DMS 273 treated with DMSO at 0.1 percent for 48 hours (cell line): ENCODE data around the gene CCDC7.
"Not testable (repeated sequence)": the region's sequence is repeated elsewhere in the genome, so short reads cannot be mapped to it uniquely, and the experiment has no call there.

Experiments
- DNase-seq: peaks from one replicate; lab custom pipeline; 2025; lab: John Stamatoyannopoulos, UW

Gene CCDC7

DNA sequence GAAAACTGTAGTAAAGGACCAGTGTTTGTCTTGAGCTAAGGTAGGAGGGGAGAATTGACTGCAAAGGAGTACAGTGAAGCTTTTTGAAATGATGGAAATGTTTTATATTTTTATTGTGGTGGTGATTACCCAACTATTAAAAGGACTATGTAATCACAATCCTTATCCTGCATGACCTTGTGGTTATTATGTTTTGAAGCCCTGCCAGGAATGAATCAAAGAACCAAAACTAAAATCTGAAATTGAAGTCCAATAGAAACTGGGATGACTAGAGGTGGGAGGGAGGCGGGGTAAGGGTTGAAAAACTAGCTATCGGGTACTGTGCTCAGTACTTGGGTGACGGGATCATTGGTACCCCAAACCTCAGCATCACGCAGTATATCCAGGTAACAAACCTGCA is 8.2 kb downstream of the CCDC7 start:
- no peak for DNase-seq

DNA sequence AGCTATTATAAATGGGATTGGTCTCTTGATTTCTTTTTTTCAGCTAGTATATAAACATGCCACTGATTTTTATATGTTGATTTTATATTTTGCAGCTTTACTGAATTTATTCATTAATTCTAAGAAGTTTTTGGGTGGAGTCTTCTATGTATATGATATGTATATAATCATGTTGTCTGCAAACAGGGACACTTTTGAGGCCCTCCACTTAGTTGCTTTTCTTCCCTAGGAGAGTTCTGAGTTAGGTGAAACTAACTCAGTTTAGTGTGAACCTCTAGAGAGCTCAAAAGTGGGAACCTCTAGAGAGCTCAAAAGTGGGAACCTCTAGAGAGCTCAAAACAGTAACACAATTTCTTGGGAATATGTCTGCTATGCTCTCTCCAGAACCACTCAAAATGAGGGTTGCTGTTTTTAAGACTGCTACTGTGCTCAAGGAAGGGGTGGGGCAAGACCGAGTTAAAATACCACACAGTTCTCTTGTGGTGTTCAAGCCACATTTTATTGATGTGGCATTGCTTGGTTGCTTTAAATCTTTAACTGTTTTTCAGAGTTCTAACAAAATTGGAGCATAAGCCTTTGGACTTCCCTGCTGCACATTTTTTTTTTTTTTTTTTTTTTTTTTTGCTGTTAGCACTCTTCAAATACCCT is 13.2 kb downstream of the CCDC7 start:
- no peak for DNase-seq

DNA sequence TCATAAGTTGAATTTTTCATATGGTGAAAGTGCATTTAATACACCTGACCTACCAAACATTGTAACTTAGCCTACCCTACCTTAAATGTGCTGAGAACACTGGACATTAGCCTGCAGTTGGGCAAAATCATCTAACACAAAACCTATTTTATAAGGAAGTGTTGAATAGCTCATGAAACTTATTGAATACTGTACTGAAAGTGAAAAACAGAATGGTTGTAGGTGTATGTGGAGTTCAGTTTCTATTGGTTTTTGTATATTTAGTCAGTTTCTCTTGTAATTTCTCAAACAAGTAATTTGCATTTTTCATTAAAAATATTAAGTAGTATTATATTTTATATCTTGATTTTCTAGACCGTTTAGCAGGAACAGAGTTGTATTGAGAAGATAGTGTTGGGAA is 15.3 kb downstream of the CCDC7 start:
- no peak for DNase-seq

DNA sequence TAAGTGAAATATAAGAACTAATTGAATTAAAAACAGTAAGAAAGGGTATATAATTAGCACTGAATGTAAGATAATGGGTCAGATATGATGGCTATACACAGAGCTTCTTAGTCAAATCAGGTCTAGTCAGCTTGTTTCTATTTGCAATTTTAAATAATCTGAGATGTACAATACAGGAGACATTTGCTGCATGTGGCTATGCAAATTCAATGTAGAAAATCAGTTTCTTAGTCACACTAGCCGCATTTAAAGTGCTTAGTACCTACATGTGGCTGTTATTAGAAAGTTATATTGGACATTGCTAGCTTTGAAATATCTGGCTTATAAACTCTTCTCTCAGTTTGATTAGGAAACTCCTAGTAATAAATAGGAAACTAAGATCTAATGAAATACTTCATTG is 25.3 kb downstream of the CCDC7 start:
- DNase-seq = no peak

DNA sequence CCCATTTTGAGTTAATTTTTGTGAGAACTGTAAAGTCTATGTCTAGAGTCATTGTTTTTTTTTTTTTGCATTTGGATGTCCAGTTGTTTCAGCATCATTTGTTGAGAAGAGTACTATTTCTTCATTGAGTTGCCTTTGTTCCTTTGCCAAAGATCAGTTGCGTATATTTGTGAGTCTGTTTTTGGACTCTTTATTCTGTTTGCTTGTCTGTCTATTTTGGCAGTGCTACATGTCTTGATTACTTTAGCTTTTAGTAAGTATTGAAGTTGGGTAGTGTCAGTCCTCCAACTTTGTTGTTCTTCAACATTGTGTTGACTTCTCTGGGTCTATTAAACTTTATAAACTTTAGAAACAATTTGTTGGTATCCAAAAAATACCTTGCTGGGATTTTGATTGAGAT is 31.6 kb downstream of the CCDC7 start:
- DNase-seq = no peak

DNA sequence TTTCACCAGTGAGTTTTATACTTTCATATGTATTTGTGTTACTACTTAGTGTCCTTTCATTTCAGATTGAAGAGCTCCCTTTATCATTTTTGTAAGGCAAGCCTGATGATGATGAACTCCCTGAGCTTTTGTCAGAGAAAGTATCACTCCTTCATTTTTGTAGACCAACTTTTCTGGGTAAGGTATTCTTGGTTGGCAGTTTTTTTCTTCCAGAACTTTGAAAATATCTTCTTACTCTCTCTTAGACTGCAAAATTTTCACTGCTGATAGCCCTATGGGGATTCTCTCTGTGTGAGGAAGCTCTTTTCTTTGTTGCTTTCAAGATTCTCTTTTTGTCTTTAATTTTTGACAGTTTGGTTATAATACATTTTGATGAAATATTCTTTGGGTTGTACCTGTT is 35.7 kb downstream of the CCDC7 start:
- no peak for DNase-seq

DNA sequence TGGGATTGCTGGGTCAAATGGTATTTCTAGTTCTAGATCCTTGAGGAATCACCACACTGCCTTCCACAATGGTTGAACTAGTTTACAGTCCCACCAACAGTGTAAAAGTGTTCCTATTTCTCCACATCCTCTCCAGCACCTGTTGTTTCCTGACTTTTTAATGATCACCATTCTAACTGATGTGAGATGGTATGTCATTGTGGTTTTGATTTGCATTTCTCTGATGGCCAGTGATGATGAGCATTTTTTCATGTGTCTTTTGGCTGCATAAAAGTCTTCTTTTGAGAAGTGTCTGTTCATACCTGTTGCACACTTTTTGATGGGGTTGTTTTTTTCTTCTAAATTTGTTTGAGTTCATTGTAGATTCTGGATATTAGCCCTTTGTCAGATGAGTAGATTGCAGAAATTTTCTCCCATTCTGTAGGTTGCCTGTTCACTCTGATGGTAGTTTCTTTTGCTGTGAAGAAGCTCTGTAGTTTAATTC is 37.1 kb downstream of the CCDC7 start:
- DNase-seq = not testable (repeated sequence)

DNA sequence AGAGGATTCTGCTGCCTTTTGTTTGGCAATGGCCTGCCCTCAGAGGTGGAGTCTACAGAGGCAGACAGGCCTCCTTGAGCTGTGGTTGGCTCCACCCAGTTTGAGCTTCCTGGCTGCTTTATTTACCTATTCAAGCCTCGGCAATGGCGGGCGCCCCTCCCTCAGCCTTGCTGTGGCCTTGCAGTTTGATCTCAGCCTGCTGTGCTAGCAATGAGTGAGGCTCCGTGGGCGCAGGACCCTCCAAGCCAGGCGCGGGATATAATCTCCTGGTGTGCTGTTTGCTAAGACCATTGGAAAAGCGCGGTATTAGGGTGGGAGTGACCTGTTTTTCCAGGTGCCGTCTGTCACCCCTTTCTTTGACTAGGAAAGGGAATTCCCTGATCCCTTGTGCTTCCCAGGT is 42.1 kb downstream of the CCDC7 start:
- DNase-seq = not testable (repeated sequence)

DNA sequence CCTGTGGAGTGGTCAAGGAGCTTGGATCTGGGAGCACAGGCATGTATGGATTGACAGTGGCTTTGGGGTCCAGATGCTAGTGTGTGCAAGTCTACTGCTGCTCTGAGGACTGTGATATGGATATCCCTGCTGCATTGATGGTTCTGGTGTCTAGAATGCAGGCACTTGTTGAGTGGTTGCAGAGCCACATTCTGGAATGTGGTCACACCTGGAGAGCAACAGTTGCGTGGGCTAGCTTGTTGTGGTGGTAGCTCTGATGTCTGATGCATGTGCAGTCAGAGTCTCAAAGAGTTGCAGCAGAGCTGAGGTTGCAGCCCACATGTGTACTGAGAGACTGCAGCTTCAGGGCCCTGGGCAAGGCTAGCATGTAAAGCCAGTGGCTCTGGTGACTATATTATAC is 43.2 kb downstream of the CCDC7 start:
- DNase-seq = no peak

- DNase-seq = no peak
Observed at GRCh38 chr10:32489901-32490300, 44.0 kb downstream of the CCDC7 start.

GRCh38 chr10:32494562-32494961 is 48.6 kb downstream of the CCDC7 start:
- not testable (repeated sequence) for DNase-seq

DNA sequence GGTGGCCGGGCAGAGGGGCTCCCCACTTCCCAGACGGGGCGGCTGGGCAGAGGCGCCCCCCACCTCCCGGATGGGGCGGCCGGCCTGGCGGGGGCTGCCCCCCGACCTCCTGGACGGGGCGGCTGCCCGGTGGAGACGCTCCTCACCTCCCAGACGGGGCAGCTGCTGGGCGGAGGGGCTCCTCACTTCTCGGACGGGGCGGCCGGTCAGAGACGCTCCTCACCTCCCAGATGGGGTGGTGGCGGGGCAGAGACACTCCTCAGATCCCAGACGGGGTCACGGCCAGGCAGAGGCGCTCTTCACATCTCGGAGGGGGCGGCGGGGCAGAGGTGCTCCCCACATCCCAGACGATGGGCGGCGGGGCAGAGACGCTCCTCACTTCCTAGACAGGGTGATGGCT is 54.2 kb downstream of the CCDC7 start:
- not testable (repeated sequence) for DNase-seq

DNA sequence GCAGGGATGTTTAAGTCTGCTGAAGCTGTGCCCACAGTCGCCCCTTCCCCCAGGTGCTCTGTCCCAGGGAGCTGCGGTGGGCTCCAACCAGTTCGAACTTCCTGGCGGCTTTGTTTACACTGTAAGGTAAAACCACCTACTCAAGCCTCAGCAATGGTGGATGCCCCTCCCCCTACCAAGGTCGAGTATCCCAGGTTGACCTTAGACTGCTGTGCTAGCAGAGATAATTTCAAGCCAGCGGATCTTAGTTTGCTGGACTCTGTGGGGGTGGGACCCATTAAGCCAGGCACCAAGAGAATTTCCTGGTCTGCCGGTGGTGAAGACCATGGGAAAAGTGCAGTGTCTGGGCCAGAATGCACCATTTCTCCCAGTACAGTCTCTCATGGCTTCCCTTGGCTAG is 56.0 kb downstream of the CCDC7 start:
- no peak for DNase-seq

GRCh38 chr10:32505762-32506420 is 60.0 kb downstream of the CCDC7 start:
- not testable (repeated sequence) for DNase-seq

- DNase-seq = no peak
Observed at GRCh38 chr10:32511599-32511998, 65.7 kb downstream of the CCDC7 start.

DNA sequence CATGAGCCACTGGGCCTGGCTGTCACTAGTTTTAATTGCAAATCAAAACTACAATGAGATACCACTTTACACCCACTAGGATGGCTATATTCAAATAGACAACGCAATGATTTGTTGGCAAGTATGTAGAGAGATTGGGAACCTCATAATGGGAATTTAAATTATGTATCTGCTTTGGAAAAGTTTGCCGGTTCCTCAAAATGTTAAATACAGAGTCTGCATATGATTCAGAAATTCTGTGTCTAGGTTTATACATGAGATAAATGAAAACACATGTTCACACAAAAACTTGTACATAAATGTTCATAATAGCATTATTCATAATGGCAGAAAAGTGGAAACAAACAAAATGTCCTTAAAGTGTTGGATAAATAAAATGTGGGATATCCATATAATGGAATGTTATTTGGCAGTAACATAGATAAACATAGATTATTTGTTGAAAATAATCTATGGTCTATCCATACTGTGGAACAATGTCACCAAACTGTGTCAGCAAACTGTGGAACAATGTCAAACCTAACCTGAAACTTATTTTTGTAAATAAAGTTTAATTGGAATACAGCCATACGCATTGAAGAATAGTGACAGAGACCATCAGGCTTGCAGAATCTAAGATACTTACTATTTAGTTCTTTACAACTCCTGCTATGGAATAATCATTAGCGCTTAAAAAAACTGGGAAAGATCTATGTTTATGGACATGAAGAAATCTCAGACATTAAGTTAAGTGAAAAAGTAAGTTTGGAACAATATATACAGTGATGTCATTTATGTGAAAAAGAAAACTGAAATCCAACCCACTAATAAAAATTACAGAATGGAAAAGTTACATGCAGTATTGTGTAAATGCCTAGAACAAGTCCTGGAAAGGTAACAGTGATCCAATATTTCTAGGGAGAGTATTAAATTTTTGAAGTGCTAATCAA is 70.9 kb downstream of the CCDC7 start:
- no peak for DNase-seq

DNA sequence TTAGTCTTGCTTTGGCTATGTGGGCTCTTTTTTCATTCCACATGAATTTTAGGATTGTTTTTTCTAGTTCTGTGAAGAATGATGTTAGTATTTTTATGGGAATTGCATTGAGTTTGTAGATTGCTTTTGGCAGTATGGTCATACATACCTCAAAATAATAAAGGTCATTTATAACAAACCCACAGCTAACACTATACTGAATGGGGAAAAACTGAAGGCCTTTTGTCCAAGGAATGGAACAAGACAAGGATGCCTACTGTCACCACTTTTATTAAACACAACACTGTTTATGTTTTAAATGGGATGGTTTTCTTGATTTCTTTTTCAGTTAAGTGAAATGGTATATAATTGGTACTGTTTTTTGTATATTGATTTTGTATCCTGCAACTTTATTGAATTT is 84.3 kb downstream of the CCDC7 start:
- DNase-seq = no peak

- DNase-seq = no peak
Observed at GRCh38 chr10:32538256-32538655, 92.3 kb downstream of the CCDC7 start.

DNA sequence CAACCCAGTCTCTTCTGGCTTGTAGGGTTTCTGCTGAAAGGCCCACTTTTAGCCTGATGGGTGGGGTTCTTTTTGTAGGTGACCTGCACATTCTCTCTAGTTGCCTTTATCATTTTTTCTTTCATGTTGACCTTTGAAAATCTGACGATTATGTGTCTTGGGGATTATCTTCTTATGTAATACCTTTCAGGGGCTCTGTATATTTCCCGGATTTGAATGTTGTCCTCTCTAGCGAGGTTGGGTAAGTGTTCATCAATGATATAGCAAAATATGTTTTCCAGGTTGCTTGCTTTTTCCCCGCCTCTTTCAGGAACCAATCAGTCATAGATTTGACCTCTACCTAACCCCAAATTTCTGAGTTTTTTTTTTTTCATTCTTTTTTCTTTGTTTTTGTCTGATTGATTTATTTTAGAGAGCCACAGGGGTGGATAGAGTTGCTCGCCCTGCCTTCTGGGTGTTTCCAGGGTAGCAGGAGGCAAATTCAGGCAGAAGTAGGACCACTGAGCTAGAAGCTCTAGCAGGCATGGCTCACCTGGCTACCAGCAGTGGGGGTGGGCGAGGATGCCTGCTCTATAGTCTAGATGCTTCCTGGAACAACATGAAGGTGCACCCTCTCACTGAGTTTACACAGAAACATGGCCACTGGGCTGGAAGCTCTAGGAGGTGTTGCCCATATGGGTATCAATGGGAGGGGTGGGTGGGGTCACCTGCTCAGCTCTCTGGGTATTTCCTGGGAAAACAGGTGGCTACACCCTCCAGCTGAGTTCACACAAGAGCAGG is 94.9 kb downstream of the CCDC7 start:
- no peak for DNase-seq

DNA sequence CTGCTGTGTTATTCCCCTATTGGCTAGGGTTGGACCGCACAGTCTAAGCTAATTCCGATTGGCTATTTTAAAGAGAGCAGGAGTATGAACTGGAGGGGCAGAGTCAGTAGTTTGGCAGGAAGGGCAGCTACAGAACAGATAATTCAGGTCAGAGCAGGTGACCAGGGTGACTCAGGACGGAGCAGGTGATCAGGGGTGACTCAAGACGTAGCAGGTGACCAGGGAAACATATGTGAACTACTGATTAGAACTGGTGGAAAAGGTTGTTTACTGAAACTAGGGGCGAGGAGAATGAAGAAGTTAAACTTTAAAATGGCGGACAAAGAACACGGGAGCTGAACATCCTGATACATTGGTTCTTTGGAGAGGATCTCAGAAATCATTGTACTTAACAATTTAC is 102.3 kb downstream of the CCDC7 start:
- no peak for DNase-seq

GRCh38 chr10:32556783-32557395 is 110.9 kb downstream of the CCDC7 start:
- no peak for DNase-seq

- not testable (repeated sequence) for DNase-seq
Observed at GRCh38 chr10:32562695-32563094, 116.8 kb downstream of the CCDC7 start.
